ENCODE data around the gene TAC4.

Gene TAC4

GRCh38 chr17:49872754-49873377 lies 25.0 kb upstream of the TAC4 start:
- H3K79me2 ChIP-seq (ENCODE audit: insufficient read depth, low read length), result no peaks in the 10 kb centered on the region
- no peak overlapping the region for H3K4me2 ChIP-seq (ENCODE audit: insufficient read depth, low read length)
- 0 out of 2 replicates have a peak, but pooled peaks cover 3% of the 10 kb centered on the region for H3K4me1 ChIP-seq (ENCODE audit: insufficient read depth, low read length)
- H3K36me3 ChIP-seq (ENCODE audit: insufficient read depth, low read length), result no peaks in the 10 kb centered on the region
- TF ChIP-seq EZH2 (IDR thresholded peaks at IDR 0.05; ENCODE audit: borderline replicate concordance, low read depth, low read length, severe bottlenecking), result no peak
- no peak for TF ChIP-seq CTCF (IDR thresholded peaks at IDR 0.05; ENCODE audit: borderline replicate concordance, extremely low read depth, low read length, poor library complexity, severe bottlenecking)
- no peaks in the 10 kb centered on the region for H3K9me3 ChIP-seq (ENCODE audit: insufficient read depth, low read length, severe bottlenecking)
- H3K4me3 ChIP-seq (ENCODE audit: low read depth in 1 of 2, low read length in 2 of 2), result no peak overlapping the region
- no peak overlapping the region for H2AFZ ChIP-seq (ENCODE audit: low read depth, low read length)
- H3K27ac ChIP-seq (ENCODE audit: low read length), result no peak overlapping the region
- H3K9ac ChIP-seq (ENCODE audit: low read depth, low read length), result no peak overlapping the region
- H4K20me1 ChIP-seq (ENCODE audit: insufficient read depth, low read length), result 0 out of 2 replicates have a peak, but pooled peaks cover 3% of the 10 kb centered on the region
- ATAC-seq (ENCODE audit: insufficient read depth, low read depth), result peak; percentile 62; the same call in 2 of the 3 replicates
- H3K27me3 ChIP-seq (ENCODE audit: insufficient read depth, low read length, poor library complexity), result peaks cover 8% of the 10 kb centered on the region
- no peak for DNase-seq

- DNase-seq (no peak), ATAC-seq (ENCODE audit: insufficient read depth, low read depth) (no peak)
- no peak overlapping the region for H3K4me2 ChIP-seq (ENCODE audit: insufficient read depth, low read length)
- H3K4me3 ChIP-seq (ENCODE audit: low read depth in 1 of 2, low read length in 2 of 2), result no peak overlapping the region
- H2AFZ ChIP-seq (ENCODE audit: low read depth, low read length), result no peak overlapping the region
- peaks cover 6% of the 10 kb centered on the region for H3K27me3 ChIP-seq (ENCODE audit: insufficient read depth, low read length, poor library complexity)
- no peaks in the 10 kb centered on the region for H3K36me3 ChIP-seq (ENCODE audit: insufficient read depth, low read length)
- H3K79me2 ChIP-seq (ENCODE audit: insufficient read depth, low read length), result no peaks in the 10 kb centered on the region
- H3K27ac ChIP-seq (ENCODE audit: low read length), result no peak overlapping the region
- TF ChIP-seq EZH2 (IDR thresholded peaks at IDR 0.05; ENCODE audit: borderline replicate concordance, low read depth, low read length, severe bottlenecking), result no peak
- no peak for TF ChIP-seq CTCF (IDR thresholded peaks at IDR 0.05; ENCODE audit: borderline replicate concordance, extremely low read depth, low read length, poor library complexity, severe bottlenecking)
- H3K4me1 ChIP-seq (ENCODE audit: insufficient read depth, low read length), result 0 out of 2 replicates have a peak, but pooled peaks cover 3% of the 10 kb centered on the region
- 0 out of 2 replicates have a peak, but pooled peaks cover 3% of the 10 kb centered on the region for H4K20me1 ChIP-seq (ENCODE audit: insufficient read depth, low read length)
- H3K9me3 ChIP-seq (ENCODE audit: insufficient read depth, low read length, severe bottlenecking), result no peaks in the 10 kb centered on the region
- H3K9ac ChIP-seq (ENCODE audit: low read depth, low read length), result no peak overlapping the region
Measured at GRCh38 chr17:49871211-49871610, 23.3 kb upstream of the TAC4 start.

GRCh38 chr17:49870298-49870697 lies 22.4 kb upstream of the TAC4 start:
- DNase-seq (no peak), ATAC-seq (ENCODE audit: insufficient read depth, low read depth) (no peak)
- no peak overlapping the region for H3K27ac ChIP-seq (ENCODE audit: low read length)
- H3K36me3 ChIP-seq (ENCODE audit: insufficient read depth, low read length), result no peaks in the 10 kb centered on the region
- no peaks in the 10 kb centered on the region for H3K79me2 ChIP-seq (ENCODE audit: insufficient read depth, low read length)
- TF ChIP-seq CTCF (IDR thresholded peaks at IDR 0.05; ENCODE audit: borderline replicate concordance, extremely low read depth, low read length, poor library complexity, severe bottlenecking), result no peak
- no peak for TF ChIP-seq EZH2 (IDR thresholded peaks at IDR 0.05; ENCODE audit: borderline replicate concordance, low read depth, low read length, severe bottlenecking)
- no peak overlapping the region for H3K4me3 ChIP-seq (ENCODE audit: low read depth in 1 of 2, low read length in 2 of 2)
- H4K20me1 ChIP-seq (ENCODE audit: insufficient read depth, low read length), result 0 out of 2 replicates have a peak, but pooled peaks cover 3% of the 10 kb centered on the region
- H2AFZ ChIP-seq (ENCODE audit: low read depth, low read length), result no peak overlapping the region
- H3K4me2 ChIP-seq (ENCODE audit: insufficient read depth, low read length), result no peak overlapping the region
- H3K27me3 ChIP-seq (ENCODE audit: insufficient read depth, low read length, poor library complexity), result peaks cover 2% of the 10 kb centered on the region
- H3K4me1 ChIP-seq (ENCODE audit: insufficient read depth, low read length), result 0 out of 2 replicates have a peak, but pooled peaks cover 3% of the 10 kb centered on the region
- H3K9me3 ChIP-seq (ENCODE audit: insufficient read depth, low read length, severe bottlenecking), result no peaks in the 10 kb centered on the region
- no peak overlapping the region for H3K9ac ChIP-seq (ENCODE audit: low read depth, low read length)
